ENCODE measurements around the gene MYLK4.

- TF ChIP-seq CTCF (conservative IDR thresholded peaks at IDR 0.05) (no peak), EZH2 (IDR thresholded peaks at IDR 0.05; ENCODE audit: low read depth) (no peak)
Measured at GRCh38 chr6:2669067-2669700, 81.5 kb downstream of the MYLK4 start.
